GM21390 (cell line): ENCODE results near the gene ATP8B3.

ENCODE experiments used
- ATAC-seq: cut with Tn5 transposase; IDR thresholded peaks from one replicate; pipeline ENCODE4 v1.9.1; 2021; ENCODE audit not compliant: unreplicated experiment

Gene ATP8B3

DNA sequence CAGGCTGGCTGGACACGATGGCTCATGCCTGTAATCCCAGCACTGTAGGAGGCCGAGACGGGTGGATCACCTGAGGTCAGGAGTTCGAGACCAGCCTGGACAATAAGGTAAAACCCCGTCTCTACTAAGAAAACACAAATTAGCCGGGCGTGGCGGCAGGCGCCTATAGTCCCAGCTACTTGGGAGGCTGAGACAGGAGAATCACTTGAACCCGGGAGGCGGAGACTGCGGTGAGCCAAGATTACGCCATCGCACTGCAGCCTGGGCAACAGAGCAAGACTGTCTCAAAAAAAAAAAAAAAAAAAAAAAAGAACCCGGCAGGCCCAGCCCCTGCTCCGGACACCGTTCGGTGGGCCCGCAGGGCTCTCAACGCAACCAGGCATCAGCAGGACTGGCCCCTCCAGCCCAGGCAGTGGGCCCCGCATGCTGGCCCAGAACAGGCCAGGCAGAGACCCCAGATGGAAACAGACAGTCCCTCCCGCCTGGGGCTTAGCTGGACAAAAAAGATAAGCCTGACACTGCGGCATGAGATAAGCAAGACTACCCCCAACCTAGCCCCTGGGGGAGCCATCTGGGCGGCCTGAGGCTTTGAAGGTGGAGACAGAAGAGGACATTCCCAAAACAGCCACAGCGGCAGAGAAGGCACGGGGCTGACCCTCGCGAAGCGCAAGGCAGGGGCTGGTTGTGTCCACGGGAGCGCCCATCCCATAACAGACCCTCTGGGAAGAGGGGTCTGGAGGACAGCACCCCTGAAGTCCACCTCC lies 24.6 kb upstream of the ATP8B3 start:
- ATAC-seq = no peak

DNA sequence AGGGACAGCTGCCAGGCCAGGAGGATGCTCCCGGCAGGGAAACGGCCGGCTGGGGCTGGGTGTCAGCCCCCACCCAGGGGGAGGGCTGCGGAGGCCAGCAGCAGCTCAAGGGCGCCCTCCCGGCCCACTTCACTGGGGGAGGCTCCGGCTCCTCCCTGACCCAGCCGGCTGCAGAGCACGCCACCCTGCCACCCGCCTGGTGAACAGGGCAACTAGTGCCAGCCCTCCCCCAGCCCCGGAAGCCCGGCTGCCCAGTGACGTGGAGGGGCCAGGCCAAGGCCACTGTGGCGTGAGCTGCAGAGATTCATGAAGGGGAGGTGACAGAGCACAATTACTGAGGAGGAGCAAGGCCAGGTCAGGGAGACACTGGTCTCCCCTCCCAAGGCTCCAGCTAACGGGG lies 21.5 kb upstream of the ATP8B3 start:
- ATAC-seq = no peak

DNA sequence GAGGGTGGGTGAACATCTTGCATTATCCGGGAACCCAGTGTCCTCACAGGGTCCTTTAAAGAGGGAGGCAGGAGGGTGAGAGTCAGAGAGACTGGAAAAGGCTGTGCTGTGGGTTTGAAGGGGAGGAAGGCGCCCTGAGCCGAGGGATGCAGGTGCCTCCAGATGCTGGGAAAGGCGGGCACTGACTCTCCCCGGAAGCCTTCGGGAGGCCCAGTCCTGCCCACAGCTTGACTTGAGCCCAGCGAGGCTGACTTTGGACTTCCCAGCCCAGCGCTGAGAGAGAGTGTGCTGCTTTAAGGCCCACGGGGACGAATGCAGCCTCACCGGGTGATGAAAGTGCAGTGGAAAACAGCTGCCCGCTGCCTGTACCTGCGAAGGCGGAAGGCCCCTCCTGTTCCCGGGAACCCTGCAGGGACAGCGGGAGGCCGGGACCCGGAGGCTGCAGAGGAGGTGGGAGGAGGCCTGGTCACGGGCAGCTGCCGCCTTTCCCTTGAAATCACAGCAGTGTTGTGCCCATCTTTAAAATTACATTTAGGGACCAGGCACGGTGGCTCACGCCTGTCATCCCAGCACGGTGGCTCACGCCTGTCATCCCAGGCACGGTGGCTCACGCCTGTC lies 20.1 kb upstream of the ATP8B3 start:
- ATAC-seq = no peak

DNA sequence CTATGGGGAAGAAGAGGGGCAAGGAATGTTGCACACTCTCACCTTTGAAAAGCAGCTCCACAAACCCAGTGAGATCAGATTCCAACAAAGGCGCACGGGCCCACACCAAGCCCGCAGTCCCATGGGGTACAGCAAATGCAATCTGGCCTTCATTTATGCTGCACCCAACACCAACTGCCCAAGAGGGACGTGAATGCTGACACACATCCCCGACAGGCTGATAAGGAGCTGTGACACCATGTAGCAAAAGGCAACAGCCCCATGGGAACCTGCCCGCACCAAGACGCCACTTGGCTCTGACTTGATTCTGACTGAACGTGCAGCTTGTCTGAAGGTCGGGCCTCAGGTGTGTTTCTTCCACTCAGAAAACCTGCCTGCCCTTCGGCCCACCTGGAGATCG lies 18.9 kb upstream of the ATP8B3 start:
- ATAC-seq = no peak

DNA sequence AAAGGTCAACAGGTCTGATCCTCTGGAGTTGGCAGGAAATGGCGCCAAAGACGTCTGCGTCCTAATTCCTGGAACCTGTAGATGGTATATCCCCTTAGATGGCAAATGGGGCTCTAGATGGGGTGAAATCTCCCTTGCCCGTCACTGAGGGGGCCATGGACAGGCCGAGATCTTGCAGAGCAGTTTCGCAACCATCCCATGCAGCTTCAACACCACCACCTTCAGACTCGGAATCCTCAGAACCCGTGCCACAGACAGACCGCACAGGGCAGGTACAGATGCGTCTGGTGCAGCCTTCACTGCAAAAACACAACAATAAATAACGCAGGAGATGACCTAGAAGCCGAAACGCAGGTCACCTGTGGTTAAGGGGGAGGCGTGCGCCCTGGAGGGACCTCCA lies 18.5 kb upstream of the ATP8B3 start:
- ATAC-seq = no peak

DNA sequence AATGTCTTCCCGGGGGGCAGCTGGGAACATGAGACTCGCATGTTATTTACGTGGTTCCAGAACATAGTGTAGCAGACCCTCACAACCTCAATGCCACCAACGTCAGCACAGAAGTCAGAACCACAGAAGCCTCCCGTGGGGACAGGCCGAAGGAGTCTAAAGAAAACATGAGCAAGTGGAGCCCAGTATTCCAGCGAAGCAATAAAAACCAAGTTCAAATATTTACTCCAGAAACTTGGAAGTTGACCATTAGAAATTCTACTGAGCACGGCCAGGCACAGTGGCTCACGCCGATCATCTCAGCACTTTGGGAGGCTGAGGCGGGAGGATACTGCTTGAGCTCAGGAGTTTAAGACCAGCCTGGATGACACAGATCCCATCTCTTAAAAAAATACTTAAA lies 17.9 kb upstream of the ATP8B3 start:
- no peak for ATAC-seq

DNA sequence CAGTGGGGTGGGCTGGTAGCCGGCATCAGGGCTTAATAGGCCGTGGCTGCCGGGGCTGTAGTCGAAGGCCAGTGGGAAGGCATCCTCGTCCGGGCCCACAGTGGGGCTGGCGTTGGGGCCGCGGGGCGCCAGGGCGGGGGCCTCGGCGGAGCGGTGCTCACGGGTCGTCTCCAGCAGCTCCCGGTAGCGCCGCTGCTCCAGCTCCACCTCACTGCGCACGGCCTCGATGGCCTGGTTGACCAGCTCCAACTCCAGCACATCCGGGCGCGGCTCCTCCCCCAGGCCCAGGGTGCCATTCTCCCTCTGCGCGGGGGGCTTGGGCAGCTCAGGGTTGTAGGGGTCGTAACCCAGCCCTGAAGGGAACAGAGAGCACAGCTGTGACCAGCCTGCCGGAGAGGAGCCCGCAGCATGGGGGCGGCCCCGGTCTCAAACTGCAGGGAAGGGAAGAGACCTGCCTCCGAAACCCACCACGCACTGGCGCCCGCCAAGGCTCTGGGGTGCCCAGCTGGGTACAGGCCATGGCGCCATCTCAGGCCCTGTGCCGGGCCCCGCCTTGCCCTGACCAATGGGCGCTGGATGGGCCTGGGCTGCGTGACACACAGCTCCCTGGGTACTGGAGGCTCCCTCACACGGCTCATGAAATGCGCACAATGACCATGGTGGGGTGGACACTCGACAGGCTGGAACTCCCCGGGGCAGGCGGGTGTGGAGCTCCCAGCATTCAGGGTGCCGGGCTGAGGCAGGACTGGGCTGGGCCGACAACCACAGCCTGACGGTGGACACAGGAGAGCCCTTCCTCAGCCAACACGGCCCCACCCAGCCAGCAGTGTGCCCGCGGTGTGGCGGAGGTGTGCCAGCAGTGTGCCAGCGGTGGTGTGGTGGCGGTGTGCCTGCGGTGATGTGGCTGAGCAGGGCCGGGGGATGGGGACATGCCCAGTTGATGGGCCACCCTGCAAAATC lies 16.5 kb upstream of the ATP8B3 start:
- no peak for ATAC-seq

DNA sequence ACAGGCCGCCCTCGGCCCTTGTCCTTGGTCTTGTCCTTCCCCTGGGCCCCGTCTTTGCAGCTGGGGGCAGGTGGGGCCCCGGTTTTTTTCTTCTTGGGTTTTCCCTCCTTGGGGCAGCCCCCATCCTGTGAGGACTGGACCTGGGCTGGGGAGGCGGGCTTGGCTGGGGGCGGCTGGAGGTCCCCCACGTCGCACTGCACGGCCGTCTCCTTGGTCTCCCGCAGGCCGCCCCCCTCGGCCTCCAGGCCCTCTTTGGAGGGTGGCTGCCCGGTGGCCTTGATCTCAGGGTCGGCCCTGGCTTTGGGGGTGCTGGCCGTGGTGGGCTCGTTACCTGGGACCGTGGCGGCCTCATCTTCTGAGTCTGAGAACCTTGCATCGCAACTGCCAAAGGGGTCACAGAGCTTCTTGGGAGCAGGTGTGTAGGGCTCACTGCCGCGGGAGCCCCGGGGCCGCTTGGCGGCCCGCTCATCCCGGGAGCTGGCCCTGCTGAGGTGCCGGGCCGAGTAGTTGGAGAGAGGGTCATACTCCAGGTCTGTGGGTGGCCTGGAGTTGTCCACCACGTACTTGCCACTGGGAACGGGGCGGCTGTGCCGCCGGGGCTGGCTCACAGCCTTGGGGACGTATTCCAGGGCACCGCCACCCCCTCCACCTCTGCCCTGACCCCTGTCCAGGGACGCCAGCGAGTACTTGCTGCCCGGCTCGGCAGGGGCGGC lies 15.6 kb upstream of the ATP8B3 start:
- ATAC-seq = no peak

DNA sequence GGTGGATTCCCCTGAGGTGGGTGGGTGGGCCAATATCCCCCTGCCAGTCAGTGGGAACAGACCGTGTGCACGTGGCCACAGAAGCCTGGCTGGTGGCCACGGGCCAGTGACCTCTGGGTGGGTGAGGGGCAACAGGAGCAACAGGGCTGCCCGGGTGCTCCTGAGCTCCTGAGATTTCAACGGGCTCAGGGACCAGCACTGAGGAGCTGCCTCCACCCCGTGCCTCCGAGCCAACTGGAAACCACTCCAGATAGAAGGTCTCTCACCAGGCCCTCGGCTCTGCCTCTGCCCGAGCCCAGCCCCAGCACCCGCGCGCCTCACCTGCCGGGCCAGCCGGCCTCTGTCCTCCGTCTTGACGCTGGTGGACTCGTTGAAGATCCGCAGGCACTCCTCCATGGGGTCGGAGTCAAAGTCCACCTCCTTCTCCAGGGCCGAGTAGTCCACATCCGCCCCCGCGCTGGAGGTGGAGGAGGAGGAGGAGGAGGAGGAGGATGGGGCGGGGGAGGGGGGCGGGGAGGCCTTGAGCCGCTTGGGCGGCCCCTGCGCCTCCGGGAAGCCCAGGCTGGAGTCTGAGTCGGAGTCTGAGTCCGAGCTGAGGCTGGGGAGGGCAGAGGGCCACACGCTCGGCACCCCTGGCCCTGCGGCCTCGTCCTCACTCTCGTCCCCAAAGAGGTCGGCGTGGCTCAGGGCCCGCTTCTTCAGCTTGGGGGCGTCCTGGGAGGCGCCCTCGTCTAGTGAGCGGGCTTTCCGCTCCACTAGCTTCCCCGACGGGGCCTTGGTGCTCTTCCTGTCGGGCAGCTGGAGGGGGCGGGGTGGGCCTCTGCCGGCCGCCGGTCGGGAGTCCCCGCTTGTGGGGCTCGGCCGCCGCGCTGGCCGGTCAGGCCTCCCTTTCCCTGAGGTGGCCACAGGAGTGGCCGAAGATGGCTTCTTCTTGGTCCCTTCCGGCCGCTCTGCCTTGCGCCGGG lies 14.8 kb upstream of the ATP8B3 start:
- ATAC-seq = no peak

DNA sequence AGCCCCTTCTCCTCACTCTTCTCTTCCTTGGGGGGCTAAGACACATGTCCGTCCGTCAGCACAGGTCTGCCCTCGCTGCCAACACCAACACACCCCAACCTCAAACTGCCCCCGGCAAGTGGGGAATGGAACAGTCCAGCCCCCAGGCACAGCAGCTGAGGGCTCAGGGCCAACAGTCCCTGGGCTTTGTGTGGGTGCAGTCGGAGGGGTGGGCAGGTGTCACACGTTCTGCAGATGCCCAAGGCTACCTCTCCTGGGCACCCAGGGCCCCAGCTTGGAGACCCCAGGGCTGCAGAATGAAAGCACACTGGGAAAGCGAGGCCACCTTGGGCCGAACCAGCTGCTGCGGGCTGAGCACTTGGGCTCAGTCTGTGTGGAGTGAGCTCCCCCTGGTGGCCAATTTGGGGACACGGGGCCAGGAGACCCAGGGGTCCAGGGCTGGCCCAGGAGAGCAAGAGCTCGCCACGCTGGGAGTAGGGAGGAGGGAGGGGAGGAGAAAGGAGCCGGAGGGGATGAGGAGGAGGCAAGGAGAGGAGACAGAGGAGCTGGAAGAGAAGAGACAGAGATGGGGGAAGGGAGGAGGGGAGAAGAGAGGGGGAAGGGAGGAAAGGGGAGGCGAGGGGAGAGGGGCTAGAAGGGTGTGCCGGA lies 14.0 kb upstream of the ATP8B3 start:
- no peak for ATAC-seq

DNA sequence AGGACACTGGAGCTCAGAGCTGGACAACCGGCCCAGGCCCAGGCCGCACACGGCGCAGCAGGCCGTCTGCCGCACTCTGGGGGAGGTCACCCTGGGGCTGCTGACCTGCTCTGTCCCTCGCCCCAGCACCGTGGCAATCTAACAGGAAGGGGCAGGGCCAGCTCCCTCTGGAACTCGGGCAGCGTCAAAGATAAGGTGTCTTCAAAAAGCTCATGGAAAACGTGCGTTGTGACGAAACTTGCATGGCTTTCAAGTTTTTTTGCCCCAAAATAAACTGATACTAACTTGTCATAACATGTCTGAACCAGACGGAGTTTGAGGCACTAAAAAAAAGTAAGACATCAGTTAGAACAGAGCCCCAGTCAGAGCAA lies 12.2 kb upstream of the ATP8B3 start:
- ATAC-seq = no peak

DNA sequence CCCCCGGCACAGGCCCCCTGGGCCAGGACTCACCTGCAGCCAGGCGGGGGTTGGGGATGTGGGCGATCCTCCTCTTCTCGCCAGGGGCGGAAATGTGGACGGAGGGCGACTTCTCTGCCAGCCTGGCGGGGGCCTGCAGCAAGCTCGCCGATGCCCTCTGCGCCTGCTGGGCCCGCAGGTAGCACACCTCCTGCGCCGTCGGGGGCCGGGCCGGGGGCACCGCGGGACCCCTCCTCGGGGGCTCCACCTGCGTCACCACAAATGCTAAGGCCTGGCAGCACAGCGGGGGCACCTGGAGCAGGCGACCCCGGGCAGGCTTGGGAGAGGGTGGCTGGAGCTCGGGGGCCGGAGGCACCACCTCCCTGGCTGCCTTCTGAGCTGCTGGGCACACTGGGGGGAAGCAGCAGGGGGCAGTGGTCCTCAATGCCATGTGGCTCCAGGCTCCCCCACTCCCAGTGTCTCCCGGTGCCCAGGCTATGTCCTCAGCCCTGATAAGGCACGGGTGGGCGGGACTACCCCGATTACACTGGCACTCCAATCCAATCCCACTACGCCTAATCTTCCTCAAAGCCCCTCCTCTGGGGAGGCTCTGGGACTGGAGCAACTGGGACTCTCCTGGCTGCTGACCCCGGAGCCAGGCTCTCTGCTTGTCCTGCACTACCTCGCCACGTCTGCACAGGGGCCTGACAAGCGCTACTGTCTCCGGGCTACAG lies 11.6 kb upstream of the ATP8B3 start:
- no peak for ATAC-seq

DNA sequence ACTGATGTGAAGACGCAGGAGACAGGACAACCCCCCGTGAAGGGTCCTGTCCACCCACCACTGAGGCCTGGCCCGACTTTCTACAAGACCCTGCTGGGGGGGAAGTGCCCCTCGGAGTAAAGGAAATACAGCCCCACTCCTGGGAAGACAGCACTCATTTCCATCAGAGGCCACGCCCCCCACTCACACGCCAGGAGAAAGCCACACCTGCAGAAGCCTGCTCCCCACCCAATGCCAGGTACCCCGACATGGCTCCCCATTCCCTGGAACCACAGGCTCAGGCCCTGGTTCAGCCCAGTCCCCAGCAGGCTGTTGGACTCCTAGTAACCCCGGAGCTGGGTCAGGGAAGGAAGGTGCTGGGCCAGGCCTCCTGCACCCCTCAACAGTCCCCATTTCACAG lies 10.9 kb upstream of the ATP8B3 start:
- ATAC-seq = no peak

DNA sequence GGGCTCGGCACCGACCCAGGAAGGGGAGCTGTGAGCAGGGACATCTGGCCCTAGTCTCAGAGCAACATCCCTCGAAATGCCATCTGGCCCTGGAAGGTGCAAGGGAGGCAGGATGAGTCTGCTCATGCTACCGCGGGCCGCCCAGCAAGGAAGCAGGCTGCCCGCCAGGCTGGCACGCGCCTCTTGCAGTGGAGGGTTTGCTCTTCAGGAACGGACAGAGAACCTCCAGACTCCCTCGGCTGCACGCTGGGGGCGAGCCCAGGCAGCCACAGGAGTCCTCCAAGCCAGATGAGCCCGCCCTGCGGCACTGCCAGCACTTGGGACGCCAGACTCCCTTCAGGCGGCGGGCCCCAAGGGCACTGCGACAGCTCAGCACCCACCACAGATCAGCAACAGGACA lies 10.1 kb upstream of the ATP8B3 start:
- ATAC-seq = no peak

DNA sequence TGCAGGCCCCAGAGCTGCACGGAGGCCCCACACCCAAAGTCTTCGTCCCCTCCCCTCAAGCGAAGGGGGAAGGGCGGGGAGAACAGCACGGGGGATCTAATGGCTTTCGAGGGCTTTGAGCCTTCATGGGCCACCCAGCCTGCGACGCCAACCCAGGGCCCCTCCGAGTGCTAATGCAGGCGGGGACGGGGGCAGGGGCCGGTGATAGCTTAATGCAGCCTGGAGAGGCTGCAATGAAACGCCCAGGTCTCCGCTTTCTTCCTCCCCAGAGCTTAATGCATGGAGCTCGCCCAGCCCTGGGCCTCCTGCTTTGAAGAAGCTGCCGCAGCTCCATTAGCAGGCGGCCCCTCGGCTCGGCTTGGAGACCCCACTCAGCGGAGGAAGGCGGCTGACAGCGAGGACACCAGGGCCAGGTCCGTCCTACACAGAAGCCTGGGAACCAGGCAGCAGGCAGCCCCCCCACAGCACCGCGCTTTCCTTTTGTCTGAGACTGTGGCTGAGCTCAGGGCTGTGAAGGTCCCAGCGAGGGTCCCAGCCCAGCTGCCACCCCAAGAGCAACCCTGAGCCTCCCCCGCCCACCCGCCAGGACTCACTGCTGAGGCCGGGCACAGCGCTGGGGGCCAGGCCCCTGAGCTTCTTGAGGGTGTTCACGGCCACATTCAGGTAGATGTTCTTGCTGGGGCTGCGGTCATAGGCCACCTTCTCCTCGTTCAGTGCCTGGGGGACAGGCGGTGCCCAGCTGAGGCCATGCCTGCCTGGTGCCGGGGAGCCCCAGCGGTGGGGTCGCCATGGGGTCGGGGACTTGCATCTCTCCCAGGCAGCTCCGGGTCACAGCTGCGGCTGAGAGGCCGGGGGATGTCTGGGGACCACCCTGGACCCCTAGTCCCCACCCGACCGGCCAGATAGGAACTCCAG lies 7.5 kb upstream of the ATP8B3 start:
- ATAC-seq = no peak

DNA sequence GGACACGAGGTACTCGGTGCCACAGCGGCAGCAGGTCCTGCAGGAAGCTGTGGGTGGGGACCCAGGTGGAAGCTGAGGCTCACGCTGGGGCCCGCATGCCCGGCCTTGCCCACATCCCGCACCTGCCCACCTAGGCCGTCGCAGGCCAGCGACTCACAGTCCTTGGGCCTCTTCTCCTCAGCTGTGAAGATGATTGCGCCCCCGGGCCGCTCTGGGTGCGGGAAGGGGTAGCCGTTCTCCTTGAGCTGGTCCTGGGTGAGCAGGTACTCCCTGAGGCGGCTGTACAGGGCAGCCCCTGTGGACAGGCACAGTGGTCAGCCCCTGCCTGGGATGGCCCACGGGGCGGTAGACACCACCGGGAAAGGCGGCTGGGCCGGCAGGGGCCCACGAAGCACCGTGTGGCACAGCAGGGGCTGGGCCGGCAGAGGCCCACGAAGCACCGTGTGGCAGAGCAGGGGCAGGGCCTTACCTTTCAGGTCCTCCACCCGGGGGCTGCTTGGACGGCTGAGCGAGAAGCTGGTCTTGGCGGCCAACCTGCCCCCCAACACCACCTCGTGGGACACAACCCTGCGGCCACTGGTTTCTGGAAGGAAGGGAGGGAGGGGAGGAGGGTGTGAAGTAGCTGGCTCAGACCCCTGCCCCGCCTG lies 6.6 kb upstream of the ATP8B3 start:
- ATAC-seq = no peak

DNA sequence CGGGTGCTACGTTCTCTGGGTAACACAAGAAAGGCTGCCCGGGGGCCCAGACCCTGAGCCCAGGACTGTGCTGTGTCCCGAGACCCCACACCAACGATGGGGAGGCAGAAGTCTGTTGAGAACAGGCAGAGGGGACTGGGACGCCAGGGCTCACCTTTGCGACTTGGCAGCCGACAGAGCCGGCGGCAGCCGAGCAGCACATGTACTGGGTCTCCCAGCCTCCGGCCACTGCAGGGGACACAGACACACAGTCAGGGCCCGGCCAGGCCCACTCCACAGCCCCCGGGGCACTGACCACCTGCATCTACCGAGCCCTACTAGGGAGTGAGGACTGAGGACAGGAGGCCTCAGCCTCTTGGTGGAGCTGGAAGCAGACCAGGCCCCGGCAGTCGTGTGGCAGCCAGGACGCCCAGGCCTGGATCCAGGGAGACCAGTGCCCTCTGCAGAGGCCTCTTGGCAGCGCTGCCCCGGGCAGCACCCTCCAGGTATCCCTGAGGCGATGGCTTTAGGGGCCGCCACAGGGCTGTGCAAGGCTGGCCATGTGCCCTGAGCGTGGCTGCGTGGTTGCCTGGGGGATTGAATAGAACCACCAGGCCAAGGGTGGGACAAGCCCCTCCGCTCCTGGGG lies 5.6 kb upstream of the ATP8B3 start:
- ATAC-seq = no peak
